GM12875 (cell line): Measurements from ENCODE around the gene CORO6.

Experiments
- H3K4me3 ChIP-seq: one replicate; pipeline ENCODE4 v1.5.1; 2011; ENCODE audit warnings: low read depth, low read length, control low read depth
- CTCF ChIP-seq: IDR thresholded peaks from 2 replicates; pipeline ENCODE4 v1.5.1; 2011; ENCODE audit warnings: low read depth, mild to moderate bottlenecking, control low read depth, inconsistent platforms, low read length, moderate library complexity, borderline replicate concordance; ENCODE audit not compliant: insufficient read depth

The CORO6 gene

GRCh38 chr17:29622337-29623282 lies at the start of gene CORO6:
Gene CORO6, minus strand, starts transcription at chr17:29622912. Its CDS starts 1,491 bp downstream, at chr17:29621421.
- no peak for TF ChIP-seq CTCF
- peak within 1 kb of the TSS; percentile 77 for H3K4me3 ChIP-seq

GRCh38 chr17:29671661-29672060 lies 48.9 kb upstream of the CORO6 start:
- TF ChIP-seq CTCF, result no peak
- H3K4me3 ChIP-seq, result no peak overlapping the region

- H3K4me3 ChIP-seq, result no peak overlapping the region
- TF ChIP-seq CTCF, result no peak
These were observed 46.6 kb upstream of the CORO6 start for GRCh38 chr17:29669266-29669665.

- no peak for TF ChIP-seq CTCF
- no peak overlapping the region for H3K4me3 ChIP-seq
These were observed 45.3 kb upstream of the CORO6 start for GRCh38 chr17:29667969-29668368.

GRCh38 chr17:29665481-29665810 lies 42.7 kb upstream of the CORO6 start:
- no peak for TF ChIP-seq CTCF
- no peak overlapping the region for H3K4me3 ChIP-seq

GRCh38 chr17:29664743-29665480 lies 42.2 kb upstream of the CORO6 start:
- no peak overlapping the region for H3K4me3 ChIP-seq
- TF ChIP-seq CTCF, result no peak

- H3K4me3 ChIP-seq, result no peak overlapping the region
- TF ChIP-seq CTCF, result no peak
These were observed 40.4 kb upstream of the CORO6 start for GRCh38 chr17:29663155-29663554.
